Measurements from ENCODE around the gene FSTL4. TPM values are rescaled to one million over a fixed set of nuclear protein-coding genes. Genes with fewer than 3 reads are reported as not detected.

FSTL4 gene
- total RNA-seq, 1 donor from 2014 or later, result 0.21 TPM

DNA sequence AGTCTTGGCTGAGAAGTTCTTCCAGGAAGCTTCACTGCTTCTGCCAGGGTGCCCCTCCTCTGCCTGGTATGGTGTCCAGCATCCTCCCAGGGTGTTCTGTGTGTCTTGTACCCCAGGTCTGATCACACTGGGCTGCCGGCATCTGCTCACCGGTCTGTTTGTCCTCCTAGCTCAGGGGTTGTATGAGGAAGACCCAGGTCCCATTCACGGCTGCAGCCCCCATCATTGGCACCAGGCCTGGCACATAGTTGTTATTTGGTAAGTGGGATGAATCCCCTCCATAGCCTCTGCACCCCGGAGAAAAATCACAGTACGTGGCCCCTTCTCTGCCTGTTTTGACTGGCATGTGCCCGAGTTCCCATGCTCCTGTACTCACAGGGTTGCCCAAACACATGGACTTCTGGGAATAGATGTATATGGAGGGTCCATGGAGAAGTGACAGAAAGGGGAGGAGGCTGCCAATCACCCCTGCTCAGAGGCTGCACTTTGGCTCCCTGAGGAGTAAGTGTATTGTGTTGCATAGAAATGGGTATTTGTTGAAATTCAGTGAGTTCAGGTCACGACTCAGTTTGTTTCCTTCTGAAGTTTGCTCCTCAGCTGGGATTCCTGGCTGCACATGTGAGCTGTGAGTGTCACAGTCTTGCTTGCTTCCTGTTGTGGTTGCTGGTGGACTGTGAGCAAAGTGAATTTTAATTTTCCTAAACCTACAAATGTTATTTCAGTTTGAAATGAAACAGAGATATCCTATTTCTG, 464.4 kb downstream of the FSTL4 start:
- Mint-ChIP-seq H3K4me3 (ENCODE audit: unreplicated experiment) (no peak overlapping the region), H3K27ac (ENCODE audit: unreplicated experiment) (no peak overlapping the region), H3K4me1 (ENCODE audit: unreplicated experiment) (no peaks in the 10 kb centered on the region), H3K27me3 (ENCODE audit: unreplicated experiment) (peaks cover 3% of the 10 kb centered on the region), H3K36me3 (ENCODE audit: low read depth, unreplicated experiment) (no peaks in the 10 kb centered on the region), H3K9me3 (ENCODE audit: unreplicated experiment) (no peaks in the 10 kb centered on the region)
- TF ChIP-seq, protein P1, sequence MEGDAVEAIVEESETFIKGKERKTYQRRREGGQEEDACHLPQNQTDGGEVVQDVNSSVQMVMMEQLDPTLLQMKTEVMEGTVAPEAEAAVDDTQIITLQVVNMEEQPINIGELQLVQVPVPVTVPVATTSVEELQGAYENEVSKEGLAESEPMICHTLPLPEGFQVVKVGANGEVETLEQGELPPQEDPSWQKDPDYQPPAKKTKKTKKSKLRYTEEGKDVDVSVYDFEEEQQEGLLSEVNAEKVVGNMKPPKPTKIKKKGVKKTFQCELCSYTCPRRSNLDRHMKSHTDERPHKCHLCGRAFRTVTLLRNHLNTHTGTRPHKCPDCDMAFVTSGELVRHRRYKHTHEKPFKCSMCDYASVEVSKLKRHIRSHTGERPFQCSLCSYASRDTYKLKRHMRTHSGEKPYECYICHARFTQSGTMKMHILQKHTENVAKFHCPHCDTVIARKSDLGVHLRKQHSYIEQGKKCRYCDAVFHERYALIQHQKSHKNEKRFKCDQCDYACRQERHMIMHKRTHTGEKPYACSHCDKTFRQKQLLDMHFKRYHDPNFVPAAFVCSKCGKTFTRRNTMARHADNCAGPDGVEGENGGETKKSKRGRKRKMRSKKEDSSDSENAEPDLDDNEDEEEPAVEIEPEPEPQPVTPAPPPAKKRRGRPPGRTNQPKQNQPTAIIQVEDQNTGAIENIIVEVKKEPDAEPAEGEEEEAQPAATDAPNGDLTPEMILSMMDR (IDR thresholded peaks at IDR 0.05; ENCODE audit: unreplicated experiment), result no peak
- no peak for DNase-seq (ENCODE audit: low spot score)

DNA sequence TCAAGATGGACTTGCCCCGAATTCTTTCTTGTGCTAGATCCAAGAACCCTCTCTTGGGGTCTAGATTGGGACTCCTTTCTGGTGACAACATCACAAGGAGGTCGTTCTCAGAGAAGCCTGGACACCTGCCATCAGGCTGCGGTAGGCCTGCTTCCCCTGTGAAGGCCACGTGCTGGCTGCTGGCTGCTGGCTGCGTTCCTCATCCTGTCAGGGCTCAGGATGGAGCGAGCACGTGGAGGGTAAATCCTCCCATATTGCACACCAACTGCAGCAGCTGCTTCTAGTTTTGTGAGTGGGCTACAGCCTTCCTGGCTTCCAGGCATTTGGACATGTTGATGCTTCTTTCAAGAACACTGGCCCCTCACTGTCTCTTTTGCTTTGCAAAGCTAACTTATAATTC, 464.9 kb downstream of the FSTL4 start:
- no peaks in the 10 kb centered on the region for H3K36me3 Mint-ChIP-seq (ENCODE audit: low read depth, unreplicated experiment)
- no peak overlapping the region for H3K4me3 Mint-ChIP-seq (ENCODE audit: unreplicated experiment)
- H3K27me3 Mint-ChIP-seq (ENCODE audit: unreplicated experiment), result peaks cover 3% of the 10 kb centered on the region
- H3K9me3 Mint-ChIP-seq (ENCODE audit: unreplicated experiment), result no peaks in the 10 kb centered on the region
- no peak overlapping the region for H3K27ac Mint-ChIP-seq (ENCODE audit: unreplicated experiment)
- H3K4me1 Mint-ChIP-seq (ENCODE audit: unreplicated experiment), result no peaks in the 10 kb centered on the region
- DNase-seq (ENCODE audit: low spot score), result no peak
- TF ChIP-seq, protein P1 (IDR thresholded peaks at IDR 0.05; ENCODE audit: unreplicated experiment), result no peak

Small RNA genes lying within 50 kb of the gene (microRNA-seq; reads per million reads assigned to microRNA genes)
- gene MIR1289-2 (ENCODE audit: unreplicated experiment), result not detected
